ENCODE data around the gene AGK.
A peak's percentile ranks its signal among the peaks of the same experiment; 100 is the strongest.

AGK gene

DNA sequence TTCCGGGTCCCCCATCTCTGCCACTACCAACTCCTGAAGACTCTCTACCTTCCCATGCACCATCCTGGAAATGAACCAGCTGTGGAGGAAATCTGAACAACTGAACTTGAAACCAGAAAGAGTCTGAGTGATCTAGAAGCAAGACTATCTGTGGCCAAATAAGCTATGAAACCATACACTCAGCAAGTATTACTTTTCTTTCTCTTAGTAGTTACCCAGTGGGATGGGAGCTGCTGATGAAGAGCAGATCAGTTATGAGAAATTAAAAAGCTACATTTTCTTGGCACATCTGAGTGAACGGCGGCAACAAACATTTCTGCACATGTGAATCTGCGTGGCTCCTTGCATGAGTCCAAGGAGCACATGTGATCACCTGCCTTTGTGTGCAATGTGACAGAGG, 31.6 kb upstream of the AGK start:
- TF ChIP-seq, protein P1, sequence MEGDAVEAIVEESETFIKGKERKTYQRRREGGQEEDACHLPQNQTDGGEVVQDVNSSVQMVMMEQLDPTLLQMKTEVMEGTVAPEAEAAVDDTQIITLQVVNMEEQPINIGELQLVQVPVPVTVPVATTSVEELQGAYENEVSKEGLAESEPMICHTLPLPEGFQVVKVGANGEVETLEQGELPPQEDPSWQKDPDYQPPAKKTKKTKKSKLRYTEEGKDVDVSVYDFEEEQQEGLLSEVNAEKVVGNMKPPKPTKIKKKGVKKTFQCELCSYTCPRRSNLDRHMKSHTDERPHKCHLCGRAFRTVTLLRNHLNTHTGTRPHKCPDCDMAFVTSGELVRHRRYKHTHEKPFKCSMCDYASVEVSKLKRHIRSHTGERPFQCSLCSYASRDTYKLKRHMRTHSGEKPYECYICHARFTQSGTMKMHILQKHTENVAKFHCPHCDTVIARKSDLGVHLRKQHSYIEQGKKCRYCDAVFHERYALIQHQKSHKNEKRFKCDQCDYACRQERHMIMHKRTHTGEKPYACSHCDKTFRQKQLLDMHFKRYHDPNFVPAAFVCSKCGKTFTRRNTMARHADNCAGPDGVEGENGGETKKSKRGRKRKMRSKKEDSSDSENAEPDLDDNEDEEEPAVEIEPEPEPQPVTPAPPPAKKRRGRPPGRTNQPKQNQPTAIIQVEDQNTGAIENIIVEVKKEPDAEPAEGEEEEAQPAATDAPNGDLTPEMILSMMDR (conservative IDR thresholded peaks at IDR 0.05; ENCODE audit: low read length): no peak
- DNase-seq (ENCODE audit: low read depth): no peak
- no peak overlapping the region for H3K4me3 ChIP-seq (ENCODE audit: low read length)

DNA sequence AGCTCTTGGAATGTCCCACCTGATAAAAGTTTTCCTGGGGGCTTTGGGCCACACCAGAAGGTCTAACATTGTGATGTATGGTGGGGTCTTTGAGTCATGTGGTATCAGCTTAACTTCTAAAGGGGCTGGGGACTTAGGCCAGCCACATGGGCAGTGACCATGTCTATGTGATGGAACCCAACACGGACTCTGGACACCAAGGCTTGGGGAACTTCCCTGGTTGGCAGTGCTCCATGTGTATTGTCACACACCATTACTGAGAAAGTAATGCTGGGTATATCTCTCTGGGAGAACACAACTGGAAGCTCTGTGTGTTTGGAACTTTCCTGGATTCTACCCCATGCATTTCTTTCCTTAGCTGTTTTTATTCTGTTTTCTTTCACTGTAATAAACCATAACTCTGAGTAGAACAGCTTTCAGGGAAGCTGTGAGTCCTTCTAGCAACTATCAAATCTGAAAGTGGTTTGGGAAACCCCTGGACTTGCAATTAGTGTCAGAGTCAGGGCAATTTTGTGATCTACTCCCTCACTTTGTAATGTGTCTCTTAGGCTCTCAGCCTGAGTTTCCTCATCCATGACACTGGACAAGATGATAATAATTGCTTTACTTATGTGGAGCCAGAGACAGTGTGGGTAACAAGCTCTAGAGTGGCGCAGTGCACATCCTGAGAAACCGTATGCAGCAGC, 28.4 kb upstream of the AGK start:
- TF ChIP-seq, protein P1 (conservative IDR thresholded peaks at IDR 0.05; ENCODE audit: low read length): no peak
- DNase-seq (ENCODE audit: low read depth): no peak
- no peak overlapping the region for H3K4me3 ChIP-seq (ENCODE audit: low read length)

DNA sequence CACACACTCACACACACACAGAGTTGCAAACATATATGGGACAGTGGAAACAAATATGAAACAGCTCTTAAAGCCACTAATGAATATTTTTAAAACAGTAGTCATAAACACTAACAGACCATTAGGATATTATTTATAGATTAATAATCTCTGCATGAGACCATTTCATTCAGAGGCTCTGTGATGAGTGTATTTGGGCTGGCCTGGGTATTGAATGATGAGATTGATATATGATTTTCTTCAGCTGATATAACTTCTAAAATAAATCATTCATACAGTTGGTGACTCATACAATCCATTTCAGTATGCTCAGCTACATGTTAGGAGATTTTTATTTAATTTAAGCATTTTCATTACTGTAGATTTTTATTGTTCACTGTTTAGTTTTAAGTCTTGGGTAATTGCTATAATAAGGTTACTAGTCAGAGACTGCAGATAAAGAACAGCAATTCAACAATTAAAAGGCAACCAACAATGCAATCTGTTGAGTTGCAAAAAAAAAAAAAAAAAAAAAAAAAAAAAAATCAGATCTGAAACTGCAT, 25.2 kb upstream of the AGK start:
- no peak for DNase-seq (ENCODE audit: low read depth)

DNA sequence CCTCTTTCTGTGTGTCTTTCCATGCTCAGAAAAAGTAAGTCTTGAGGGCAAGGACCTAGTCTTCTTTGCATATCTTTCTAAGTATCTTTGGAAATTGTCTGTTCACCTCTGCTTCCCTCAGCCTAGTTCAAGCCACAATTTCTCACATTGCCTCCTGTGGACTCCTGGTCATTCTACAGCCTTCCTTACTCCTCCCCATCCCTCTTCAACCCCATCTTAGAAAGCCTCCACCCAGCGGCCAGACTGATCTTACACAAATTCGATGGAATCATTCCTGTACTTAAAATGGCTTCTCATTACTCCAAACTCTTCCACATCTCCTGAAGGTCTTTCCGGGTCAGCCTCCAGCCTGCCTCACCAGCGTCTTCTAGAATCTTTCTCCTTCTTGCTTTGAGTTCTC, 24.1 kb upstream of the AGK start:
- no peak for DNase-seq (ENCODE audit: low read depth)
- no peak overlapping the region for H3K4me3 ChIP-seq (ENCODE audit: low read length)
- TF ChIP-seq, protein P1 (conservative IDR thresholded peaks at IDR 0.05; ENCODE audit: low read length): no peak

More for the DNA sequence above, 25.2 kb upstream of the AGK start:
- H3K4me3 ChIP-seq (ENCODE audit: low read length): no peak overlapping the region
- TF ChIP-seq, protein P1 (conservative IDR thresholded peaks at IDR 0.05; ENCODE audit: low read length): no peak

DNA sequence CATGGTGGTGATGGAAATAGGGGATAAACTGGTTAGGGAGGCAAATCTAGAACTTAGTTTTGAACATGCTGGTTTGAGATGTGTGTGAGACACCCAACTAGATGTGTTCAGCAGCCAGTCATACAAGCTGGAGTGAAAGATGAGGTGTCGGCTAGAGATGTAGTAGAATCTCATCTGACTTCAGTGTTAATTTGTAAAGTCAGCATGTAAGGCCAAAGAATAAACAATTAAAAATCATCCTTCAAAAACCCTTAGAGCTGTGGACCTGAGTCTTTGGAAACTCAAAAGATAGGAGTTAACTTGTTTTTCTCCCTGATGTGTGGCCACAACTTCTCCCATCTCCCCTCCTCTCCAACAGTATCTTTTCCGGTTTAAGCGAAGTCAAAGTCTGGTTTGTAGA, 22.8 kb upstream of the AGK start:
- TF ChIP-seq, protein P1 (conservative IDR thresholded peaks at IDR 0.05; ENCODE audit: low read length): no peak
- DNase-seq (ENCODE audit: low read depth): no peak
- H3K4me3 ChIP-seq (ENCODE audit: low read length): no peak overlapping the region

DNA sequence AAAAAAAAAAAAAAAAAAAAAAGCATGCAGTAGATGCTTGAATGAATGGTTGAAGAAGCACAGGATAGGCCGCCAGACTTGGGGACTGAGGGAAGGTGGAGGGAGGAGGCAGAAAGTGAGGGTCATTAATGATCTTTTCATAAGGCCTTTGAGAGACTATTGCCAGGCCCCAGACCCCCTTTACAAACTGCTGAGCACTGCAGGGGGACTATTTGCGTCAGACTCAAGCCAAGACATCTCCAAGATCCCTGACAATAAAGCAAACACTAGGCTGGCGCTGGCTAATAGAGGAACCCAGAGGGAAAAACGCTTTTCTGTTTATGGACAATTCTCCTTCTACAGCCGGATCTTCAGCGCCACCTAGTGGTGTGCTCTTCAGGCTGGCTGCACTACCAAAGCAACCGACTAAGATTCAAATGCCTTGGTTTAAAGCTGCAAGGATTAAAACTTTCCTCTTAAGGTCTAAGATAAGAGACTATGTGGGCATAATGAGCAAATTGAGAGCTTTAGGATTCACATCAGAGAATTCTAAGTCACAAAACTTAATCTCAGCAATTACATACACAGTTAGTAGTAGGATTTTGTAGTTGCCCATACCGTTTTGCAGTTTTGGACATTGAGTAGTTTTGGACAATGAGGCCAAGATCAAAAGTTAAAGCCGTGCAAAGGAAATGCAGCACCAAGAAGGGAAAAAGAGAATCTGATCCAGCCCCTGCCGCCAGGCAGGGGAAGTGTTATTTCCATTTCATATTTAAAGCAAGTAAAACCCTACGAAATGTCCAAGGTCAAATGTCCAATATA, 17.9 kb upstream of the AGK start:
- peak; percentile 71 for DNase-seq (ENCODE audit: low read depth)
- TF ChIP-seq, protein P1 (conservative IDR thresholded peaks at IDR 0.05; ENCODE audit: low read length): peak; percentile 99

More for the DNA sequence above, 17.9 kb upstream of the AGK start:
- H3K4me3 ChIP-seq (ENCODE audit: low read length): no peak overlapping the region
